Measurements from ENCODE around the gene WWOX.

DNA sequence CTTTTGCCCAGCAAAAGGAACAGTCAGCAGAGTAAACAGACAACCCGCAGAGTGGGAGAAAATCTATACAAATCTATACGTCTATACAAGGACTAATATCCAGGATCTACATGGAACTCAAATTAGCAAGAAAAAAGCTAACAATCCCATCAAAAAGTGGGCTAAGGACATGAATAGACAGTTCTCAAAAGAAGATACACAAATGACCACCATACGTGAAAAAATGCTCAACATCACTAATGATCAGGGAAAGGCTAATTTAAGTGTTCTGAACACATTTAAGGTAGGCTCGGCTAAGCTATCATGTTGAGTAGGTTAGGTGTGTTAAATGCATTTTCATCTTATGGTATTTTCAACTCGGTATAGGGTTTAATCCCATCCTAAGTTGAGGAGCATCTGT is 598.0 kb downstream of the WWOX start:
- TF ChIP-seq, protein P1, sequence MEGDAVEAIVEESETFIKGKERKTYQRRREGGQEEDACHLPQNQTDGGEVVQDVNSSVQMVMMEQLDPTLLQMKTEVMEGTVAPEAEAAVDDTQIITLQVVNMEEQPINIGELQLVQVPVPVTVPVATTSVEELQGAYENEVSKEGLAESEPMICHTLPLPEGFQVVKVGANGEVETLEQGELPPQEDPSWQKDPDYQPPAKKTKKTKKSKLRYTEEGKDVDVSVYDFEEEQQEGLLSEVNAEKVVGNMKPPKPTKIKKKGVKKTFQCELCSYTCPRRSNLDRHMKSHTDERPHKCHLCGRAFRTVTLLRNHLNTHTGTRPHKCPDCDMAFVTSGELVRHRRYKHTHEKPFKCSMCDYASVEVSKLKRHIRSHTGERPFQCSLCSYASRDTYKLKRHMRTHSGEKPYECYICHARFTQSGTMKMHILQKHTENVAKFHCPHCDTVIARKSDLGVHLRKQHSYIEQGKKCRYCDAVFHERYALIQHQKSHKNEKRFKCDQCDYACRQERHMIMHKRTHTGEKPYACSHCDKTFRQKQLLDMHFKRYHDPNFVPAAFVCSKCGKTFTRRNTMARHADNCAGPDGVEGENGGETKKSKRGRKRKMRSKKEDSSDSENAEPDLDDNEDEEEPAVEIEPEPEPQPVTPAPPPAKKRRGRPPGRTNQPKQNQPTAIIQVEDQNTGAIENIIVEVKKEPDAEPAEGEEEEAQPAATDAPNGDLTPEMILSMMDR (IDR thresholded peaks at IDR 0.05 in 8 of 11, conservative IDR thresholded peaks at IDR 0.05 in 3 of 11): no peak
- TF ChIP-seq POLR2A (IDR thresholded peaks at IDR 0.05): no peak
- TF ChIP-seq POLR2AphosphoS5 (IDR thresholded peaks at IDR 0.05): no peak
